GM23338 (cell line): ENCODE results near the gene MUC6. TPM values are rescaled to one million over a fixed set of nuclear protein-coding genes. Genes with fewer than 3 reads are reported as not detected.

ENCODE experiments used
- ATAC-seq: fragments of 200-7000 bp; cut with Tn5 transposase; 3 replicates; pipeline ENCODE4 v1.9.1; 2020
- DNase-seq: peaks from one replicate; pipeline ENCODE4 v3.0.0-alpha.2; 2015; ENCODE audit warnings: low spot score
- H2AFZ ChIP-seq: fragments of 200-600 bp; sonication (generic); 2 replicates; pipeline ENCODE4 v1.8.0; 2016; ENCODE audit warnings: antibody characterized with exemption, mild to moderate bottlenecking, moderate library complexity
- H3F3A ChIP-seq: fragments of 200-600 bp; sonication (generic); replicated peaks from 2 replicates; pipeline ENCODE4 v1.8.0; 2017; ENCODE audit warnings: antibody characterized with exemption, mixed run types, low read depth
- H3K27ac ChIP-seq: fragments of 200-600 bp; sonication (generic); 2 replicates; pipeline ENCODE4 v1.6.1; 2016; ENCODE audit warnings: low read depth
- H3K27me3 ChIP-seq: fragments of 200-600 bp; sonication (generic); 2 replicates; pipeline ENCODE4 v1.8.0; 2016; ENCODE audit warnings: mild to moderate bottlenecking, mixed run types, moderate library complexity; ENCODE audit not compliant: insufficient read depth
- H3K36me3 ChIP-seq: fragments of 200-600 bp; sonication (generic); 2 replicates; pipeline ENCODE4 v1.8.0; 2016; ENCODE audit warnings: mild to moderate bottlenecking; ENCODE audit not compliant: insufficient read depth
- H3K4me1 ChIP-seq: fragments of 200-600 bp; sonication (generic); 2 replicates; pipeline ENCODE4 v1.8.0; 2016; ENCODE audit warnings: mild to moderate bottlenecking, moderate library complexity; ENCODE audit not compliant: insufficient read depth
- H3K4me2 ChIP-seq: fragments of 200-600 bp; sonication (generic); 2 replicates; pipeline ENCODE4 v1.7.1; 2017; ENCODE audit warnings: mixed run types
- H3K4me3 ChIP-seq: fragments of 200-600 bp; sonication (generic); 2 replicates; pipeline ENCODE4 v1.6.1; 2016; ENCODE audit warnings: mixed run types
- H3K79me2 ChIP-seq: fragments of 200-600 bp; sonication (generic); replicated peaks from 2 replicates; pipeline ENCODE4 v1.8.0; 2017; ENCODE audit warnings: mild to moderate bottlenecking; ENCODE audit not compliant: insufficient read depth
- H3K9me2 ChIP-seq: fragments of 200-600 bp; sonication (generic); 2 replicates; pipeline ENCODE4 v1.8.0; 2017; ENCODE audit not compliant: insufficient read depth
- H4K20me1 ChIP-seq: fragments of 200-600 bp; sonication (generic); replicated peaks from 2 replicates; pipeline ENCODE4 v1.8.0; 2017; ENCODE audit warnings: mild to moderate bottlenecking; ENCODE audit not compliant: insufficient read depth
- H3K27ac Mint-ChIP-seq: 2 replicates; pipeline ENCODE4 v1.8.0; 2020; ENCODE audit warnings: inconsistent platforms, mild to moderate bottlenecking, moderate library complexity, mixed read lengths
- H3K27me3 Mint-ChIP-seq: 3 replicates; pipeline ENCODE4 v1.8.0; 2022; ENCODE audit warnings: low read depth, mild to moderate bottlenecking, moderate library complexity, mixed read lengths, inconsistent platforms; ENCODE audit not compliant: insufficient read depth, poor library complexity
- H3K36me3 Mint-ChIP-seq: 3 replicates; pipeline ENCODE4 v1.8.0; 2021; ENCODE audit warnings: low read depth, mild to moderate bottlenecking, inconsistent platforms, moderate library complexity, mixed read lengths
- H3K4me1 Mint-ChIP-seq: 3 replicates; pipeline ENCODE4 v1.8.0; 2020; ENCODE audit warnings: mild to moderate bottlenecking, inconsistent platforms, mixed read lengths
- H3K4me3 Mint-ChIP-seq: 3 replicates; pipeline ENCODE4 v1.8.0; 2021; ENCODE audit warnings: moderate library complexity, mild to moderate bottlenecking, inconsistent platforms, mixed read lengths
- H3K9me3 Mint-ChIP-seq: 3 replicates; pipeline ENCODE4 v1.8.0; 2020; ENCODE audit warnings: moderate library complexity, mild to moderate bottlenecking, inconsistent platforms, mixed read lengths
- EZH2phosphoT487 ChIP-seq: fragments of 200-600 bp; sonication (generic); IDR thresholded peaks from one replicate; pipeline ENCODE4 v1.8.1; 2018; ENCODE audit warnings: antibody characterized with exemption; ENCODE audit not compliant: unreplicated experiment
- NANOG ChIP-seq: IDR thresholded peaks from 2 replicates; pipeline ENCODE4 v1.6.1; 2016; ENCODE audit warnings: antibody characterized with exemption, borderline replicate concordance
- POLR2AphosphoS5 ChIP-seq: IDR thresholded peaks from 2 replicates; pipeline ENCODE4 v1.6.1; 2016; ENCODE audit warnings: antibody characterized with exemption, low read depth
- STAT1 ChIP-seq: IDR thresholded peaks from one replicate; pipeline ENCODE4 v1.6.1; 2016; ENCODE audit warnings: antibody characterized with exemption; ENCODE audit not compliant: unreplicated experiment
- polyA plus RNA-seq: library from polyadenylated mRNA; unstranded; fragments of >200 nt; fragmentation: Nextera tagmentation; extraction: Ambion mirVana; gene quantifications from 2 replicates; pipeline ENCODE4 v1.2.1, GENCODE V29; 2016
- total RNA-seq: library from RNA; depleted of rRNA; stranded (reverse); fragments of >200 nt; shearing (Covaris generic); gene quantifications from 2 replicates; pipeline ENCODE4 v1.2.3, GENCODE V29; 2014
- TF ChIP-seq, protein P1 (sequence below): fragments of 250-450 bp; sonication (Bioruptor Pico); IDR thresholded peaks from 2 replicates; pipeline ENCODE4 v1.5.0; 2020; ENCODE audit warnings: mild to moderate bottlenecking, moderate library complexity

Gene MUC6
- total and polyA plus RNA-seq, 2 experiments from 2014 or later, result not detected

DNA sequence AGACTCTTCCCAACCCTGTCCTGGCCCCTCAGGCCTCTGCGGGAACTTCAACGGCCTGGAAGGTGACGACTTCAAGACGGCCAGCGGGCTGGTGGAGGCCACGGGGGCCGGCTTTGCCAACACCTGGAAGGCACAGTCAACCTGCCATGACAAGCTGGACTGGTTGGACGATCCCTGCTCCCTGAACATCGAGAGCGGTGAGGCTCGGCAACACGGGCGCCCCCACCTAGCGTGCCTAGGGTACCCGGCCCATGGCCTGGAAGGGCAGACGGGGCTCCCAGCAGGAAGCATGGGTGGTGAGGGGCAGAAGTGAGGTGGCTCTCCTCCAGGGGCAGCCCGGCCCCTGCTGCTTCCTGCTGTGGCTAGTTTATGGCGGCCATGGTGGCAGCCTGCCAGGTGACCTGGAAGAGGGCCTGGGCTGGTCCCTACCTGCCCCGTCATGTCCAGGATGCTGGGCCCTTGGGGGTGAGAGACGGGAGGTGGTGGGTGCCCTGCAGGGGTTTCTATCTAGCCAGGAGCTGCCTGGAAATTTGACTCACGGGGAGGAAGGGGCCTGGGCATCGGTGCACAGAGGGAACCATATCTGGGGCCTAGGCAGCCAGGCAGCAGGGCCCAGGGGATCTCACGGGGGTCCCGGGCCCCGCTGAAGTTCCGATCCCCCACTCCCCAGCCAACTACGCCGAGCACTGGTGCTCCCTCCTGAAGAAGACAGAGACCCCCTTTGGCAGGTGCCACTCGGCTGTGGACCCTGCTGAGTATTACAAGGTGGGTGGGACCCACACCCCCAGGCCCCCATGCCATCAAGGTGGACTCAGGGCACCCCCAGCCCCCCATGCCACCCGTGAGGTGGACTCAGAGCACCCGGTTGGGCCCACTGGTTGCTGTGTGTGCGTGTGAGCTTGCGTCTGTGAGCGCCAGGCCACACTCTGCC lies 47.4 kb upstream of the MUC6 start (continued):
- TF ChIP-seq, protein P1, sequence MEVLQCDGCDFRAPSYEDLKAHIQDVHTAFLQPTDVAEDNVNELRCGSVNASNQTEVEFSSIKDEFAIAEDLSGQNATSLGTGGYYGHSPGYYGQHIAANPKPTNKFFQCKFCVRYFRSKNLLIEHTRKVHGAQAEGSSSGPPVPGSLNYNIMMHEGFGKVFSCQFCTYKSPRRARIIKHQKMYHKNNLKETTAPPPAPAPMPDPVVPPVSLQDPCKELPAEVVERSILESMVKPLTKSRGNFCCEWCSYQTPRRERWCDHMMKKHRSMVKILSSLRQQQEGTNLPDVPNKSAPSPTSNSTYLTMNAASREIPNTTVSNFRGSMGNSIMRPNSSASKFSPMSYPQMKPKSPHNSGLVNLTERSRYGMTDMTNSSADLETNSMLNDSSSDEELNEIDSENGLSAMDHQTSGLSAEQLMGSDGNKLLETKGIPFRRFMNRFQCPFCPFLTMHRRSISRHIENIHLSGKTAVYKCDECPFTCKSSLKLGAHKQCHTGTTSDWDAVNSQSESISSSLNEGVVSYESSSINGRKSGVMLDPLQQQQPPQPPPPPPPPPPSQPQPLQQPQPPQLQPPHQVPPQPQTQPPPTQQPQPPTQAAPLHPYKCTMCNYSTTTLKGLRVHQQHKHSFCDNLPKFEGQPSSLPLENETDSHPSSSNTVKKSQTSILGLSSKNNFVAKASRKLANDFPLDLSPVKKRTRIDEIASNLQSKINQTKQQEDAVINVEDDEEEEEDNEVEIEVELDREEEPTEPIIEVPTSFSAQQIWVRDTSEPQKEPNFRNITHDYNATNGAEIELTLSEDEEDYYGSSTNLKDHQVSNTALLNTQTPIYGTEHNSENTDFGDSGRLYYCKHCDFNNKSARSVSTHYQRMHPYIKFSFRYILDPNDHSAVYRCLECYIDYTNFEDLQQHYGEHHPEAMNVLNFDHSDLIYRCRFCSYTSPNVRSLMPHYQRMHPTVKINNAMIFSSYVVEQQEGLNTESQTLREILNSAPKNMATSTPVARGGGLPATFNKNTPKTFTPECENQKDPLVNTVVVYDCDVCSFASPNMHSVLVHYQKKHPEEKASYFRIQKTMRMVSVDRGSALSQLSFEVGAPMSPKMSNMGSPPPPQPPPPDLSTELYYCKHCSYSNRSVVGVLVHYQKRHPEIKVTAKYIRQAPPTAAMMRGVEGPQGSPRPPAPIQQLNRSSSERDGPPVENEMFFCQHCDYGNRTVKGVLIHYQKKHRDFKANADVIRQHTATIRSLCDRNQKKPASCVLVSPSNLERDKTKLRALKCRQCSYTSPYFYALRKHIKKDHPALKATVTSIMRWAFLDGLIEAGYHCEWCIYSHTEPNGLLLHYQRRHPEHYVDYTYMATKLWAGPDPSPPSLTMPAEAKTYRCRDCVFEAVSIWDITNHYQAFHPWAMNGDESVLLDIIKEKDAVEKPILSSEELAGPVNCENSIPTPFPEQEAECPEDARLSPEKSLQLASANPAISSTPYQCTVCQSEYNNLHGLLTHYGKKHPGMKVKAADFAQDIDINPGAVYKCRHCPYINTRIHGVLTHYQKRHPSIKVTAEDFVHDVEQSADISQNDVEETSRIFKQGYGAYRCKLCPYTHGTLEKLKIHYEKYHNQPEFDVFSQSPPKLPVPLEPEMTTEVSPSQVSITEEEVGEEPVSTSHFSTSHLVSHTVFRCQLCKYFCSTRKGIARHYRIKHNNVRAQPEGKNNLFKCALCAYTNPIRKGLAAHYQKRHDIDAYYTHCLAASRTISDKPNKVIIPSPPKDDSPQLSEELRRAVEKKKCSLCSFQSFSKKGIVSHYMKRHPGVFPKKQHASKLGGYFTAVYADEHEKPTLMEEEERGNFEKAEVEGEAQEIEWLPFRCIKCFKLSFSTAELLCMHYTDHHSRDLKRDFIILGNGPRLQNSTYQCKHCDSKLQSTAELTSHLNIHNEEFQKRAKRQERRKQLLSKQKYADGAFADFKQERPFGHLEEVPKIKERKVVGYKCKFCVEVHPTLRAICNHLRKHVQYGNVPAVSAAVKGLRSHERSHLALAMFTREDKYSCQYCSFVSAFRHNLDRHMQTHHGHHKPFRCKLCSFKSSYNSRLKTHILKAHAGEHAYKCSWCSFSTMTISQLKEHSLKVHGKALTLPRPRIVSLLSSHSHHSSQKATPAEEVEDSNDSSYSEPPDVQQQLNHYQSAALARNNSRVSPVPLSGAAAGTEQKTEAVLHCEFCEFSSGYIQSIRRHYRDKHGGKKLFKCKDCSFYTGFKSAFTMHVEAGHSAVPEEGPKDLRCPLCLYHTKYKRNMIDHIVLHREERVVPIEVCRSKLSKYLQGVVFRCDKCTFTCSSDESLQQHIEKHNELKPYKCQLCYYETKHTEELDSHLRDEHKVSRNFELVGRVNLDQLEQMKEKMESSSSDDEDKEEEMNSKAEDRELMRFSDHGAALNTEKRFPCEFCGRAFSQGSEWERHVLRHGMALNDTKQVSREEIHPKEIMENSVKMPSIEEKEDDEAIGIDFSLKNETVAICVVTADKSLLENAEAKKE, result no peak
- no peak for TF ChIP-seq NANOG

DNA sequence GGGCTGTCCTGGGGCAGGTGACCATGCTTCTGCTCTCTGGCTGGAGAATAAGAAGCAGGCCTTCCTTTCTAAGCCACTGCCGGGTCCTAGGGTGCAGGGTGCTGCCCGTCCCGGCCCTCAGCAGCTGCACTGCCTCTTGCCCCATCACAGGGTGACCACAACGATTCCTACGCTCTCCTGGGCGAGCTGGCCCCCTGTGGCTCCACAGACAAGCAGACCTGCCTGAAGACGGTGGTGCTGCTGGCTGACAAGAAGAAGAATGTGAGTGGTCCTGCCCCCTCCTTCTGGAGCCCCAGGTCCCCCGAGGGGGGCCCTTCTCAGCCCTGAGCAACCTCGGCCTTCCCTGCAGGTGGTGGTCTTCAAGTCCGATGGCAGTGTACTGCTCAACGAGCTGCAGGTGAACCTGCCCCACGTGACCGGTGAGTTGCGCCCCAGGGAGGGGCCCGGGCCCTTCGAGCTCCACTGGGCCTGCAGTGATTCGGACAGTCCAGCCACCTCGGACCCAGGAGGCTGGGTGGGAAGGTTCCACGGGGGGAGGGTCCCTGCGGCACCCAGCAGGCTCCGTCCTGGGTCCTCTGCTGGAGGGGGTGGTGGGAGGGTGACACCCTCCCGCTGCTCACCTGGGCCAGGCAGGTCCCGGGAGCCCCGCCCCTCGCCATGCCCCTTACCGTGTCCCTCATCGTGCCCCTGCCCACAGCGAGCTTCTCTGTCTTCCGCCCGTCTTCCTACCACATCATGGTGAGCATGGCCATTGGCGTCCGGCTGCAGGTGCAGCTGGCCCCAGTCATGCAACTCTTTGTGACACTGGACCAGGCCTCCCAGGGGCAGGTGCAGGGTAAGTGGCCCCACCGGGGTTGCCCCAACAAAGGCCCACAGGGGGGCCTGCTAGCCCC lies 46.5 kb upstream of the MUC6 start:
- Histone ChIP-seq H3K27ac (no peak overlapping the region), H3K9me2 (no peaks in the 10 kb centered on the region), H3K4me1 (no peaks in the 10 kb centered on the region), H3K36me3 (no peaks in the 10 kb centered on the region), H4K20me1 (no peaks in the 10 kb centered on the region), H3F3A (no peaks in the 10 kb centered on the region), H2AFZ (no peak overlapping the region), H3K4me2 (no peak overlapping the region), H3K4me3 (no peak overlapping the region), H3K79me2 (no peaks in the 10 kb centered on the region), H3K27me3 (no peaks in the 10 kb centered on the region)
- DNase-seq, result no peak
- Mint-ChIP-seq H3K4me3 (no peak overlapping the region), H3K27ac (no peak overlapping the region), H3K4me1 (no peaks in the 10 kb centered on the region), H3K36me3 (no peaks in the 10 kb centered on the region), H3K27me3 (peaks cover 3% of the 10 kb centered on the region), H3K9me3 (no peaks in the 10 kb centered on the region; the same call in 2 of the 3 replicates)
- ATAC-seq, result no peak
- no peak for TF ChIP-seq STAT1
- TF ChIP-seq EZH2phosphoT487, result no peak
- TF ChIP-seq, protein P1, result no peak
- TF ChIP-seq POLR2AphosphoS5, result no peak
